IMR-90 (cell line): ENCODE results near the gene SCNN1B. TPM values are rescaled to one million over a fixed set of nuclear protein-coding genes. Genes with fewer than 3 reads are reported as not detected.

Experiments used
- ATAC-seq: fragments of 200-7000 bp; cut with Tn5 transposase; 2 replicates; pipeline ENCODE4 v1.9.1; 2020; ENCODE audit warnings: low read depth, mild to moderate bottlenecking, moderate library complexity
- BruUV-seq: library from RNA; stranded (reverse); fragments of 400-500 nt; replicated peaks from 2 replicates; lab custom pipeline; 2021; lab: Mats Ljungman, UMichigan
- CTCF ChIA-PET: fragments of 300-600 bp; formaldehyde crosslinking; extraction: SDS; loops from one replicate; lab custom pipeline; 2021; ENCODE audit warnings: antibody characterized with exemption; lab: Yijun Ruan, JAX
- POLR2A ChIA-PET: fragments of 300-600 bp; sonication (Branson Sonifier 250); formaldehyde crosslinking; loops from one replicate; lab custom pipeline; 2022; ENCODE audit warnings: antibody characterized with exemption; ENCODE audit not compliant: unreplicated experiment; lab: Charles Lee
- DNase-seq: peaks from one replicate; pipeline ENCODE4 v3.0.0; 2013
- H2AFZ ChIP-seq: replicated peaks from 2 replicates; pipeline ENCODE3; 2013; ENCODE audit warnings: low read length, mild to moderate bottlenecking; ENCODE audit not compliant: poor library complexity
- H2AK5ac ChIP-seq: 2 replicates; pipeline ENCODE4 v1.6.1; 2013; ENCODE audit warnings: low read depth, low read length, inconsistent platforms
- H2AK9ac ChIP-seq: replicated peaks from 2 replicates; pipeline ENCODE3; 2013; ENCODE audit warnings: mild to moderate bottlenecking, low read depth, low read length, moderate library complexity; ENCODE audit not compliant: poor library complexity
- H2BK120ac ChIP-seq: 2 replicates; pipeline ENCODE4 v1.6.1; 2013; ENCODE audit warnings: low read depth, low read length, inconsistent platforms
- H2BK15ac ChIP-seq: 3 replicates; pipeline ENCODE4 v1.6.1; 2013; ENCODE audit warnings: low read depth, low read length, inconsistent platforms
- H2BK20ac ChIP-seq: 2 replicates; pipeline ENCODE4 v1.6.1; 2013; ENCODE audit warnings: low read depth, mild to moderate bottlenecking, inconsistent platforms, low read length, moderate library complexity
- H2BK5ac ChIP-seq: 2 replicates; pipeline ENCODE4 v1.6.1; 2013; ENCODE audit warnings: mild to moderate bottlenecking, low read depth, low read length, inconsistent platforms; ENCODE audit not compliant: poor library complexity, severe bottlenecking
- H3K14ac ChIP-seq: replicated peaks from 2 replicates; pipeline ENCODE4 v1.6.1; 2013; ENCODE audit warnings: low read depth, low read length, inconsistent platforms
- H3K18ac ChIP-seq: 2 replicates; pipeline ENCODE4 v1.6.1; 2013; ENCODE audit warnings: low read depth, low read length, control low read depth
- H3K23ac ChIP-seq: 2 replicates; pipeline ENCODE4 v1.6.1; 2013; ENCODE audit warnings: low read depth, low read length, inconsistent platforms
- H3K27ac ChIP-seq: 2 replicates; pipeline ENCODE4 v1.5.1; 2013; ENCODE audit warnings: mild to moderate bottlenecking, control low read depth, low read length; ENCODE audit not compliant: insufficient read depth
- H3K27me3 ChIP-seq: 2 replicates; pipeline ENCODE4 v1.6.1; 2013; ENCODE audit warnings: low read length; ENCODE audit not compliant: control insufficient read depth, insufficient read depth
- H3K36me3 ChIP-seq: 2 replicates; pipeline ENCODE4 v1.6.1; 2013; ENCODE audit warnings: low read length, mixed read lengths; ENCODE audit not compliant: control insufficient read depth, insufficient read depth
- H3K4ac ChIP-seq: 2 replicates; pipeline ENCODE4 v1.6.1; 2013; ENCODE audit warnings: low read depth, low read length, inconsistent platforms
- H3K4me1 ChIP-seq: 2 replicates; pipeline ENCODE4 v1.6.1; 2013; ENCODE audit warnings: low read length, mixed read lengths; ENCODE audit not compliant: control insufficient read depth, insufficient read depth
- H3K4me2 ChIP-seq: 2 replicates; pipeline ENCODE4 v1.6.1; 2013; ENCODE audit warnings: low read depth, mild to moderate bottlenecking, control low read depth, low read length, moderate library complexity
- H3K4me3 ChIP-seq: 2 replicates; pipeline ENCODE4 v1.5.1; 2013; ENCODE audit warnings: low read depth, mild to moderate bottlenecking, control low read depth, low read length, moderate library complexity; ENCODE audit not compliant: insufficient read depth
- H3K56ac ChIP-seq: 2 replicates; pipeline ENCODE4 v1.6.1; 2013; ENCODE audit warnings: low read length, inconsistent platforms; ENCODE audit not compliant: insufficient read depth; ENCODE audit errors: extremely low read depth
- H3K79me1 ChIP-seq, 2 experiments: 2 replicates each; pipeline ENCODE4 v1.6.1; 2013; ENCODE audit warnings: low read length in 2 of 2, inconsistent platforms in 1 of 2, low read depth in 1 of 2
- H3K9ac ChIP-seq: 2 replicates; pipeline ENCODE4 v1.6.1; 2013; ENCODE audit warnings: low read depth, low read length, control low read depth
- H3K9me1 ChIP-seq: 2 replicates; pipeline ENCODE4 v1.6.1; 2013; ENCODE audit warnings: low read length, inconsistent platforms; ENCODE audit not compliant: insufficient read depth
- H3K9me3 ChIP-seq: 2 replicates; pipeline ENCODE4 v1.6.1; 2013; ENCODE audit warnings: low read length; ENCODE audit not compliant: control insufficient read depth, insufficient read depth
- H4K20me1 ChIP-seq: 2 replicates; pipeline ENCODE4 v1.6.1; 2013; ENCODE audit warnings: low read length, inconsistent platforms; ENCODE audit not compliant: insufficient read depth
- H4K5ac ChIP-seq: 2 replicates; pipeline ENCODE4 v1.6.1; 2013; ENCODE audit warnings: mild to moderate bottlenecking, low read depth, low read length, control low read depth
- H4K8ac ChIP-seq, 2 experiments: 2 replicates each; pipeline ENCODE4 v1.6.1; 2013; ENCODE audit warnings: low read depth in 2 of 2, low read length in 2 of 2, control low read depth in 1 of 2, inconsistent platforms in 1 of 2
- H4K91ac ChIP-seq: 2 replicates; pipeline ENCODE4 v1.6.1; 2013; ENCODE audit warnings: low read depth, low read length, inconsistent platforms; ENCODE audit not compliant: insufficient read depth
- CTCF ChIP-seq: conservative IDR thresholded peaks from 2 replicates; pipeline ENCODE4 v1.5.1; 2012; ENCODE audit warnings: mild to moderate bottlenecking, low read depth, low read length, improper control_type of control experiment
- ELK1 ChIP-seq: fragments of 150-350 bp; IDR thresholded peaks from 2 replicates; pipeline ENCODE4 v1.6.1; 2016; ENCODE audit warnings: low read depth, mild to moderate bottlenecking, low read length, moderate library complexity, borderline replicate concordance
- FOS ChIP-seq: fragments of 150-350 bp; IDR thresholded peaks from 2 replicates; pipeline ENCODE4 v1.6.1; 2016; ENCODE audit warnings: low read depth, low read length
- MAFK ChIP-seq: IDR thresholded peaks from 2 replicates; pipeline ENCODE4 v1.6.1; 2012; ENCODE audit warnings: low read depth, low read length, improper control_type of control experiment
- MAZ ChIP-seq: IDR thresholded peaks from 2 replicates; pipeline ENCODE4 v1.6.1; 2012; ENCODE audit warnings: low read depth, mild to moderate bottlenecking, low read length, improper control_type of control experiment, moderate library complexity, borderline replicate concordance
- MXI1 ChIP-seq: IDR thresholded peaks from 2 replicates; pipeline ENCODE4 v1.6.1; 2012; ENCODE audit warnings: low read depth, mild to moderate bottlenecking, low read length, moderate library complexity, borderline replicate concordance
- NFE2L2 ChIP-seq: fragments of 150-350 bp; IDR thresholded peaks from 2 replicates; pipeline ENCODE4 v1.6.1; 2016; ENCODE audit warnings: low read depth, mild to moderate bottlenecking, low read length
- POLR2A ChIP-seq: IDR thresholded peaks from 2 replicates; pipeline ENCODE4 v1.6.1; 2012; ENCODE audit warnings: mild to moderate bottlenecking, low read depth, low read length
- RCOR1 ChIP-seq: IDR thresholded peaks from 2 replicates; pipeline ENCODE4 v1.6.1; 2012; ENCODE audit warnings: mild to moderate bottlenecking, low read length, improper control_type of control experiment; ENCODE audit not compliant: insufficient replicate concordance
- RFX5 ChIP-seq: IDR thresholded peaks from 2 replicates; pipeline ENCODE4 v1.8.0; 2012; ENCODE audit warnings: low read depth, mild to moderate bottlenecking, low read length, moderate library complexity
- USF2 ChIP-seq: fragments of 150-350 bp; IDR thresholded peaks from 2 replicates; pipeline ENCODE4 v1.6.1; 2017; ENCODE audit warnings: mild to moderate bottlenecking, antibody characterized with exemption, low read length, low read depth
- whole genome bisulfite sequencing, 2 experiments: methylation state at CpG; one replicate each; pipeline versions ENCODE4 v1.1.5 to v1.1.7; 2013; ENCODE audit warnings: missing lambda C conversion rate in 2 of 2; ENCODE audit not compliant: insufficient read length in 1 of 2; ENCODE audit errors: extremely low coverage in 2 of 2; 5-methylcytosine and 5-hydroxymethylcytosine counted together
- dilution Hi-C: fragments of 300-500 bp; cut with HindIII; formaldehyde crosslinking; loops from one replicate; pipeline ENCODE4 v1.14.3; 2018; ENCODE audit warnings: low sequenced_read_pairs; ENCODE audit not compliant: unreplicated experiment
- in situ Hi-C: fragments of 300-500 bp; cut with MboI; formaldehyde crosslinking; loops from 3 replicates; pipeline ENCODE4 v1.14.3; 2019; ENCODE audit warnings: low sequenced_read_pairs, inconsistent platforms, mixed read lengths
- intact Hi-C: fragments of 100-400 bp; cut with micrococcal nuclease; formaldehyde crosslinking; loops from 2 replicates; pipeline ENCODE4 v1.10.0; 2022
- polyA plus RNA-seq, 3 experiments: library from polyadenylated mRNA; depleted of rRNA; stranded (reverse); fragments of >200 nt; gene quantifications; 2 replicates each; pipeline ENCODE4 v1.2.3, GENCODE V29; 2012; ENCODE audit warnings: low replicate concordance in 1 of 3
- total RNA-seq: library from RNA; depleted of rRNA; stranded (reverse); fragments of >200 nt; gene quantifications from 2 replicates; pipeline ENCODE4 v1.2.3, GENCODE V29; 2012

Gene SCNN1B
- total and polyA plus RNA-seq, 2 of the 4 experiments (the other 2 are of a cell fraction) = not detected

- POLR2A ChIA-PET = no interaction called here
Measured at GRCh38 chr16:23375643-23376042, 73.5 kb downstream of the SCNN1B start.

More at GRCh38 chr16:23375643-23376042, 73.5 kb downstream of the SCNN1B start:
- H3K4me3 ChIP-seq = no peak overlapping the region
- no peaks in the 10 kb centered on the region for H4K20me1 ChIP-seq
- no CpG with 5 or more reads among the region's 7 CpGs for WGBS, 2 experiments
- BruUV-seq = no TSS peak
- CTCF ChIA-PET = no interaction called here
- H3K23ac ChIP-seq = no peak overlapping the region
- H3K18ac ChIP-seq = no peak overlapping the region
- H2AFZ ChIP-seq = no peak overlapping the region
- TF ChIP-seq RFX5 (no peak), RCOR1 (no peak), CTCF (no peak), MAFK (no peak), ELK1 (no peak), POLR2A (no peak), NFE2L2 (no peak), MXI1 (no peak), FOS (no peak), MAZ (no peak), USF2 (no peak)
- no peak overlapping the region for H2BK15ac ChIP-seq
- H2BK120ac ChIP-seq = no peak overlapping the region
- no peak overlapping the region for H4K8ac ChIP-seq
- no peak for DNase-seq
- H3K27ac ChIP-seq = no peak overlapping the region
- no peaks in the 10 kb centered on the region for H3K9me3 ChIP-seq
- H3K56ac ChIP-seq = no peak overlapping the region
- H3K4me1 ChIP-seq = no peaks in the 10 kb centered on the region
- no peaks in the 10 kb centered on the region for H3K9me1 ChIP-seq
- no peak overlapping the region for H3K14ac ChIP-seq
- ATAC-seq = no peak
- no peak overlapping the region for H4K5ac ChIP-seq
- H3K36me3 ChIP-seq = no peaks in the 10 kb centered on the region
- no peak overlapping the region for H2BK20ac ChIP-seq
- no peak overlapping the region for H3K4me2 ChIP-seq
- no peak overlapping the region for H3K9ac ChIP-seq
- intact Hi-C loops = no loop called here
- H2AK9ac ChIP-seq = no peak overlapping the region
- no peaks in the 10 kb centered on the region for H3K79me1 ChIP-seq
- H4K91ac ChIP-seq = no peak overlapping the region
- no peak overlapping the region for H2AK5ac ChIP-seq
- no peak overlapping the region for H2BK5ac ChIP-seq
- dilution Hi-C loops = no loop called here
- H3K27me3 ChIP-seq = peaks cover 4% of the 10 kb centered on the region; the same call in 1 of the 2 replicates
- H3K4ac ChIP-seq = no peak overlapping the region
- in situ Hi-C loops = no loop called here
